ENCODE results near the gene PTPRF.

The PTPRF gene

GRCh38 chr1:43543567-43543966, 12.9 kb downstream of the PTPRF start:
- TF ChIP-seq SIN3A (IDR thresholded peaks at IDR 0.05; ENCODE audit: borderline replicate concordance, insufficient read depth, low read length) = no peak
- no peak for TF ChIP-seq POLR2AphosphoS5 (IDR thresholded peaks at IDR 0.05; ENCODE audit: low read depth, low read length)

- no peak for TF ChIP-seq REST (IDR thresholded peaks at IDR 0.05; ENCODE audit: insufficient read depth in 1 of 2, low read depth in 2 of 2, low read length in 2 of 2)
- TF ChIP-seq SIN3A (IDR thresholded peaks at IDR 0.05; ENCODE audit: borderline replicate concordance, insufficient read depth, low read length) = no peak
- no peak for TF ChIP-seq POLR2AphosphoS5 (IDR thresholded peaks at IDR 0.05; ENCODE audit: low read depth, low read length)
- no peak for TF ChIP-seq FOXP2 (optimal IDR thresholded peaks at IDR 0.05; ENCODE audit: borderline replicate concordance, extremely low read depth, extremely low read length, insufficient read depth)
- TF ChIP-seq TAF1 (IDR thresholded peaks at IDR 0.05; ENCODE audit: borderline replicate concordance, insufficient read depth, low read length) = no peak
Observed at GRCh38 chr1:43545339-43545694, 14.6 kb downstream of the PTPRF start.

- no peak for TF ChIP-seq REST (IDR thresholded peaks at IDR 0.05; ENCODE audit: insufficient read depth in 1 of 2, low read depth in 2 of 2, low read length in 2 of 2)
- TF ChIP-seq POLR2AphosphoS5 (IDR thresholded peaks at IDR 0.05; ENCODE audit: low read depth, low read length) = no peak
- TF ChIP-seq SIN3A (IDR thresholded peaks at IDR 0.05; ENCODE audit: borderline replicate concordance, insufficient read depth, low read length) = no peak
- no peak for TF ChIP-seq TAF1 (IDR thresholded peaks at IDR 0.05; ENCODE audit: borderline replicate concordance, insufficient read depth, low read length)
- TF ChIP-seq FOXP2 (optimal IDR thresholded peaks at IDR 0.05; ENCODE audit: borderline replicate concordance, extremely low read depth, extremely low read length, insufficient read depth) = no peak
Observed at GRCh38 chr1:43545695-43546387, 15.2 kb downstream of the PTPRF start.

DNA sequence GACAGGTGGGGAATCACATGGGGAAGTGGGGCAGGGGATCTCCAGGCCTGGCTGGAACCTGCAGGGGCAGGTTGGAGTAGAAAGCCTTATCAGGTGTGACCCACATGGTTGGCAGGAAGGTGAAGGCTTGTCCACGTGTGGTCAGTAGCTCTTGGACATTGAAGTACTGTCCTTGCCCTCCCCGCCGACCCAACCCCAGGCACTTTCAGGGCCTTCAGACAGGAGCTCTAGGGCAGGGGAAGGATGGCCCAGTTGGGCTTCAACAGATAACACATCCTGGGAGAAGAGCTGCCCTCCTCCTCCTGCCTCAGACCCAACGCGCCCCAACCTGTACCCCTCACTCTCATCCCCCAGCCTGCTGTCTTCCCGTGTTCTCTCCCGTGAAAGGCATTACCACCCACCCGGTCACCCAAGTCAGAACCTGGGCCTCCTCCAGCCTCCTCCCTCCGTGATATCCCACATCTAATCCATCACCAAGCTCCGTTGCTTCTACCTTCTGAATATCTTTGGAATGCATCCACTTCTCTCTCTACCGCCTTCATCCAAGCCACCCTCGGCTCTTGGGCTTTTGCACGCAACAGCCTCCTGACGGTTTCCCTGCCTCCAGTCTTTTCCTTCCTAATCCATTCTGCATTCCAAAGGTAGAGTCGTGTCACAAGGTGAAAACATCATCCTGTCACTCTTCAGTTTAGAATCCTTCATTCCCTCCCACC, 15.9 kb downstream of the PTPRF start:
- TF ChIP-seq TAF1 (IDR thresholded peaks at IDR 0.05; ENCODE audit: borderline replicate concordance, insufficient read depth, low read length) (no peak), REST (IDR thresholded peaks at IDR 0.05; ENCODE audit: insufficient read depth in 1 of 2, low read depth in 2 of 2, low read length in 2 of 2) (no peak), SIN3A (IDR thresholded peaks at IDR 0.05; ENCODE audit: borderline replicate concordance, insufficient read depth, low read length) (no peak), FOXP2 (optimal IDR thresholded peaks at IDR 0.05; ENCODE audit: borderline replicate concordance, extremely low read depth, extremely low read length, insufficient read depth) (no peak), POLR2AphosphoS5 (IDR thresholded peaks at IDR 0.05; ENCODE audit: low read depth, low read length) (no peak)

DNA sequence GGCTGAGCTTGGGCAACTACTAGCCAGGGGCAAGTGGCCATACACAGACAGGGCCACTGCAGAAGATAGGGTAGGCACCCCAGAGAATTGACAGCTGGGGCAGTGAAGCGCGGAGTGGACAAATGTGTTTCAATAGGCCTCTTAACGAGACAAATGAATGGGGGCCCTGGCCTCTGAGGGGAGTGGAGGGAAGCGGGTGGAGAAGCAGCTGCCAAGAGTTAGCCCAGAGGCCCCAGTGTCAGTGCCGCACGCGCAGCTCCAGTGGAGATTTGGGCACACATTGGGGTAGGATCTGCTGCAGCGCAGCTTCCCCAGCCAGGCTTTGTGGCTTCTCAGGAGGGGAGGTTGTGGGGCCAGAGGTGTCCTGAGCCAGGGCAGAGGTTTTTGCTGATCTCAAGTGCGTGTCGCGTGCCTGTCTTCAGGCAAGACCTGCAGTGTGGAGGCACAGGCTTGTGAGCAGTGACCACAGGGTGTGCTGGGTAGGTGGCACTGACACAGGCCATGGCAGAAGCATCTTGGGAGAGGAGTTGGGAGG, 16.9 kb downstream of the PTPRF start:
- TF ChIP-seq POLR2AphosphoS5 (IDR thresholded peaks at IDR 0.05; ENCODE audit: low read depth, low read length) = no peak
- no peak for TF ChIP-seq FOXP2 (optimal IDR thresholded peaks at IDR 0.05; ENCODE audit: borderline replicate concordance, extremely low read depth, extremely low read length, insufficient read depth)
- no peak for TF ChIP-seq REST (IDR thresholded peaks at IDR 0.05; ENCODE audit: insufficient read depth in 1 of 2, low read depth in 2 of 2, low read length in 2 of 2)
- TF ChIP-seq SIN3A (IDR thresholded peaks at IDR 0.05; ENCODE audit: borderline replicate concordance, insufficient read depth, low read length) = no peak
- no peak for TF ChIP-seq TAF1 (IDR thresholded peaks at IDR 0.05; ENCODE audit: borderline replicate concordance, insufficient read depth, low read length)

All from PFSK-1 (cell line).